Measurements from ENCODE around the gene RMND5B. TPM values are rescaled to one million over a fixed set of nuclear protein-coding genes. Genes with fewer than 3 reads are reported as not detected.
"Not testable (repeated sequence)": the region's sequence is repeated elsewhere in the genome, so short reads cannot be mapped to it uniquely, and the experiment has no call there.

Gene RMND5B
- total RNA-seq, 1 donor from 2014 or later: 20.0 TPM

- DNase-seq: no peak
These were observed 43.6 kb downstream of the RMND5B start for GRCh38 chr5:178174456-178174855.

- no peak for DNase-seq
These were observed 46.0 kb downstream of the RMND5B start for GRCh38 chr5:178176791-178177190.

DNA sequence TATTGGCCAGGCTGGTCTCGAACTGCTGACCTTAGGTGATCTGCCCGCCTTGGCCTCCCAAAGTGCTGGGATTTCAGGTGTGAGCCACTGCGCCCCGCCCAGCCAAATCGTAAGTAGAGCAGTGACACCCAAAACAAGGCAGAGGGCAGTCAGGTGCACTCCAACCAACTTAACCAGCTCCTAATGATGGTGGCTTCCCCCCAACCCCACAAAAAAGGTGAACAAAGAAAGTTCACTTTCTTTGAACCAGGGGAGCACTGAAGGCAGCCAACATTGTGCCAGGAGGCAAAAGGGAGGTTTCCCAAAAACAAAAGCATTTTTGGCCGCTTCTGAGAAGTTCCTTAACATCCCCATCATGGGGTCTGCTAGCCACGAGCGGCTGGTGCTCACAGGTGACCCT lies 46.8 kb downstream of the RMND5B start:
- DNase-seq: no peak

DNA sequence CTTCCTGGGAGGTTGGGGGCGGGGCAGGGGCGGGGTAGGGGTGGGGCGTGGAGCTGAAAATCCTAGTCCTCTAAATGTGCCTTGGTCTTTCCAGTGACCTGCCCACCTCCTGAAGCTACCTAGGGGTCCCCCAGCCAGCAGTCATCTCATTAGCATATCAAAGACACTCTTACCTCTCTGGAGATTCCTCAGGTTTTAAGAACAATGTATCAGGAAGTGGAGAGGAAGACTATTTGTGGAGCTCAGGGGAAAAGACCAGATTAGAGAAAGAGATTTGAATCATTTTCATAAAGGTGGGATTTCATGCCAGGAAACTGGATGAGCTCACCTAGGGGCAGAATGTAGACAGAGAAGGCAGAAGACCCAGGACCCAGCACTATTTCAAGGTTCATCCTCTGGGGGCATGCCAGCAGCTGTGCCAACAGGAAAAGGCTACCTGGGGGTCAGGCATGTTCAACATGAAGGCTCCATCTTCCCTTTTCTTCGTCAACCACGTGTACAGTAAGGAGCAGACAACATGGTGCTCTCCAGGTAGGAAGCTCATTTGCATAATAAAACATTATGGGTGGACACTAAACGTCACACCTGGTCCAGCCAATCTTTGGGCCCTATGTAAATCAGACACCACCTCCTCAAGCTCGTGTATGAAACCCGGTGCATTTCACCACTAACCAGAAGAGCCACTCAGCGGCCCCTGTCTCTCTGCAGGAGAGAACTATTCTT lies 49.5 kb downstream of the RMND5B start:
- no peak for DNase-seq

GRCh38 chr5:178182158-178182876 lies 51.5 kb downstream of the RMND5B start:
- DNase-seq: no peak

GRCh38 chr5:178186427-178186826 lies 55.6 kb downstream of the RMND5B start:
- no peak for DNase-seq

- DNase-seq: no peak
These were observed 56.2 kb downstream of the RMND5B start, which contains the start of gene GMCL2 for GRCh38 chr5:178187014-178187413. Gene GMCL2, minus strand, starts transcription at chr5:178187371. Its CDS starts 72 bp downstream, at chr5:178187299.

DNA sequence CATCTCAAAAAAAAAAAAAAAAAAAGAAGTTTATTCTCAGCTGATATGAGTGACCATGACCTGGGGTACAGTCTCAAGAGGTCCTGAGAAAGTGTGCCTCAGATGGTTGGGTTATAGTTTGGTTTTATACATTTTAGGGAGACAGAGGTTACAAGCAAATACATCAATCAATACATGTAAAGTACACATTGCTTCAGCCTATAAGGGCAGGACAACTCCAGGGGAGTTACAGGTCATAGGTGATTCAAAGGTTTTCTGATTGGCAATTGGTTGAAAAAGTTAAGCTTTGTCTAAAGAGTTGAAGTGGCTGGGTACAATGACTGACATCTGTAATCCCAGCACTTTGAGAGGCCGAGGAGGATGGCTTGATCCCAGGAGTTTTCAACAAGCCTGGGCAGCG lies 58.6 kb downstream of the RMND5B start:
- DNase-seq: no peak

GRCh38 chr5:178191661-178192060 lies 60.8 kb downstream of the RMND5B start:
- DNase-seq: no peak

- no peak for DNase-seq
These were observed 61.4 kb downstream of the RMND5B start for GRCh38 chr5:178192244-178192643.

GRCh38 chr5:178192787-178193186 lies 62.0 kb downstream of the RMND5B start:
- DNase-seq: no peak

DNA sequence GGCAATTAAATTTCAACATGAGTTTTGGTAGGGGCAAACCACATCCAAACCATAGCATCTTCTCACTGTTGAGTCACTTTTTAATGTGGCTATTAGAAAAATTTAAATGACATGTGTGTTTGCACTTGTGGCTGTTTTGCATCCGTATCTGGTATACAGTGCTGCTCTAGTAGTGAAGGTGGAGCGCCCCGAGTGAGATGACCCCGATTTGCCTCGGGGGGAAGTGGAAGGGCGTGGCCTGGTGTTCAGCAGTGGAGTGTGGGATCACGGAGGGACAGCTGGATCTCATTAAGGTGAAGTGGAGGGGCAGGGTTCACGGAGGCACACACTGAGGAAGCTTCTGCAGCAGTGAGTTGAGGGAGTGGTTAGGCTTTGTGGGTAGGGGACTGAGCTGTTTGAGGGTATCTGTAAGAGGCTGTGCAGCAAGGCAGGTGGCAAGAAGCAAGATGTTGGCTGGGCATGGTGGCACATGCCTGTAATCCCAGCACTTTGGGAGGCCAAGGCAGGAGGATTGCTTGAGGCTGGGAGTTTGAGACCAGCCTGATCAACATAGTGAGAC lies 62.5 kb downstream of the RMND5B start:
- DNase-seq: no peak

- no peak for DNase-seq
These were observed 63.2 kb downstream of the RMND5B start for GRCh38 chr5:178194026-178194425.

GRCh38 chr5:178196281-178196812 lies 65.5 kb downstream of the RMND5B start:
- DNase-seq: no peak

GRCh38 chr5:178196986-178197385 lies 66.2 kb downstream of the RMND5B start:
- DNase-seq: no peak

DNA sequence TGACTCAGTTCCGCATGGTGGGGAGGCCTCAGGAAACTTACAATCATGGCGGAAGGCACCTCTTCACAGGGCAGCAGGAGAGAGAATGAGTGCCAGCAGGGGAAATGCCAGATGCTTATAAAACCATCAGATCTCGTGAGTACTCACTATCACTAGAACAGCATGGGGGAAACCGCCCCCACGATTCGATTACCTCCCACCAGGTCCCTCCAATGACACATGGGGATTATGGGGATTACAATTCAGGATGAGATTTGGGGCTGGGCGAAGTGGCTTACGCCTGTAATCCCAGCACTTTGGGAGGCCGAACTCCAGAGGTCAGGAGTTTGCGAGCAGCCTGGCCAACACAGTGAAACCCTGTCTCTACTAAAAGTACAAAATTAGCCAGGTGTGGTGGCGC lies 67.3 kb downstream of the RMND5B start:
- not testable (repeated sequence) for DNase-seq

- DNase-seq: no peak
These were observed 67.9 kb downstream of the RMND5B start for GRCh38 chr5:178198706-178199105.

DNA sequence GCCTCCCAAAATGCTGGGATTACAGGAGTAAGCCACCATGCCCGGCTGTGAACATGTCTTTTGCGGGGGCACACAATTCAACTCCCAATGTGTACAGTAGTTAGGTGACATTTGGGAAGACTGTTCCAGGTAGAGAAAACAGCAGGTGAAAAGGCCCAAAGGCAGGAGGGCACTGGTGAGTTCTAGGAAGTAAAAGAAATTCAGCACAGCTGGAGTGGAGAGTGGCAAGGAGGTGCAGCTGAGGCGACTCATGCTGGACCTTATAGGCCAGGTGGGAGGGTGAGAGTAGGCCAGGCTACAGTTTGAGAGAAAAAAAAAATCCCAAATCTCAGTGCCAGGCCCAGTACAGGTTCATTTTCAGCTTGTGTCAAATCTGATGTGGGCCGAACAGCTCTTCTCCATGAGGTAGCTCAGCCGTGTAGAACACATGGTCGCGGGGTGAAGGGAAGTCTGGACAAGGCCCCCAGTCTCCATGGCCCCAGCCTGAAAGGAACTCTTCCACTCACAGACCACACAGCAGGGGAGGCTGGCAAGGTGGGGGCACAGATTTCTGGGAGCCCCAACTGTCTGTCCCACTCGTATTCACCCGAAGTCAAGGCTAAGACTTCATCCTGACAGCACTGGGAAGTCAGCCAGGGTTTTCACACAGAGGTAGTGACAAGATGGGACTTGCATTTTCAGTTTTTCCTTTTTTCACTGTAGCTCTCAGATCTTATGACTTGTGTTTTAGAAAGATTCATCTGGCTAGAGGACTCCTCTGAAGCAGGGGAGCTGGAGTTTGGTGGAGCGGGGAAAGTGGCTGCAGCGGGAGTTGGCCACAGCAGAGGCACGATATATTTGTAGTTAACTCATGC lies 69.0 kb downstream of the RMND5B start:
- DNase-seq: peak; percentile 10
